HepG2 (cell line): Measurements from ENCODE around the gene FOXR1. TPM values are rescaled to one million over a fixed set of nuclear protein-coding genes. Genes with fewer than 3 reads are reported as not detected.

ENCODE experiments used
- AGO1 ChIP-seq: fragments of 200-400 bp; formaldehyde crosslinking; IDR thresholded peaks from 2 replicates; pipeline ENCODE4 v1.6.1; 2017; ENCODE audit warnings: mild to moderate bottlenecking, low read depth, low read length, moderate library complexity; ENCODE audit not compliant: poor library complexity, severe bottlenecking
- CBFB ChIP-seq: sonication (generic); formaldehyde crosslinking; IDR thresholded peaks from 2 replicates; pipeline ENCODE4 v1.4.0; 2020; ENCODE audit warnings: missing genetic modification reagents
- CERS6 ChIP-seq: sonication (generic); formaldehyde crosslinking; IDR thresholded peaks from 2 replicates; pipeline ENCODE4 v1.5.0; 2020; ENCODE audit warnings: missing genetic modification reagents
- HNRNPK ChIP-seq: fragments of 200-400 bp; formaldehyde crosslinking; IDR thresholded peaks from 2 replicates; pipeline ENCODE4 v1.6.1; 2018; ENCODE audit warnings: low read length, low read depth, moderate library complexity, mild to moderate bottlenecking; ENCODE audit not compliant: poor library complexity, severe bottlenecking
- KDM3A ChIP-seq: IDR thresholded peaks from 2 replicates; pipeline ENCODE4 v1.6.1; 2018; ENCODE audit warnings: low read depth, missing compliant biosample characterization
- NR2F1 ChIP-seq, 2 experiments: fragments of 450-650 bp in 1 of 2; formaldehyde crosslinking in 1 of 2; IDR thresholded peaks; 2 replicates each; pipeline versions ENCODE4 v1.5.0 to v1.6.1; 2016 to 2020; ENCODE audit warnings: mild to moderate bottlenecking in 1 of 2, missing compliant biosample characterization in 1 of 2, missing genetic modification reagents in 1 of 2, moderate library complexity in 1 of 2
- PPARG ChIP-seq: conservative IDR thresholded peaks from 2 replicates; pipeline ENCODE4 v1.6.1; 2016; ENCODE audit warnings: missing biosample characterization, missing genetic modification reagents
- RARG ChIP-seq: sonication (generic); formaldehyde crosslinking; IDR thresholded peaks from 2 replicates; pipeline ENCODE4 v1.4.0; 2020; ENCODE audit warnings: low read depth, mild to moderate bottlenecking, missing genetic modification reagents
- RFXAP ChIP-seq: sonication (generic); formaldehyde crosslinking; IDR thresholded peaks from 2 replicates; pipeline ENCODE4 v1.4.0; 2020; ENCODE audit warnings: missing genetic modification reagents, borderline replicate concordance
- TBX2 ChIP-seq: sonication (generic); formaldehyde crosslinking; IDR thresholded peaks from 2 replicates; pipeline ENCODE4 v1.5.0; 2020; ENCODE audit warnings: missing genetic modification reagents, mild to moderate bottlenecking, borderline replicate concordance
- ZFP36L1 ChIP-seq: sonication (generic); formaldehyde crosslinking; IDR thresholded peaks from 2 replicates; pipeline ENCODE4 v1.8.0; 2022; ENCODE audit warnings: mild to moderate bottlenecking, missing genetic modification reagents, moderate library complexity
- ZIK1 ChIP-seq: sonication (generic); formaldehyde crosslinking; IDR thresholded peaks from 2 replicates; pipeline ENCODE4 v1.5.0; 2020; ENCODE audit warnings: mild to moderate bottlenecking, low read depth, missing genetic modification reagents, borderline replicate concordance
- ZNF10 ChIP-seq: sonication (generic); formaldehyde crosslinking; IDR thresholded peaks from 2 replicates; pipeline ENCODE4 v1.4.0; 2020; ENCODE audit warnings: mild to moderate bottlenecking, low read depth, missing genetic modification reagents, borderline replicate concordance
- ZNF34 ChIP-seq: sonication (generic); formaldehyde crosslinking; IDR thresholded peaks from 2 replicates; pipeline ENCODE4 v1.4.0; 2020; ENCODE audit warnings: mild to moderate bottlenecking, missing genetic modification reagents, borderline replicate concordance
- ZNF563 ChIP-seq: sonication (generic); formaldehyde crosslinking; IDR thresholded peaks from 2 replicates; pipeline ENCODE4 v1.8.0; 2022; ENCODE audit warnings: mild to moderate bottlenecking, moderate library complexity, missing genetic modification reagents
- ZNF567 ChIP-seq: sonication (generic); formaldehyde crosslinking; IDR thresholded peaks from 2 replicates; pipeline ENCODE4 v1.8.1; 2023; ENCODE audit warnings: mild to moderate bottlenecking, missing genetic modification reagents, borderline replicate concordance
- ZNF703 ChIP-seq: sonication (generic); formaldehyde crosslinking; IDR thresholded peaks from 2 replicates; pipeline ENCODE4 v1.5.1; 2020; ENCODE audit warnings: missing genetic modification reagents, mild to moderate bottlenecking, moderate library complexity, borderline replicate concordance
- ZNF883 ChIP-seq: sonication (generic); formaldehyde crosslinking; IDR thresholded peaks from 2 replicates; pipeline ENCODE4 v1.5.1; 2020; ENCODE audit warnings: mild to moderate bottlenecking, missing genetic modification reagents; ENCODE audit errors: not compliant biosample characterization
- ZSCAN22 ChIP-seq: sonication (generic); formaldehyde crosslinking; IDR thresholded peaks from 2 replicates; pipeline ENCODE4 v1.4.0; 2020; ENCODE audit warnings: mild to moderate bottlenecking, missing genetic modification reagents
- polyA plus RNA-seq, 8 experiments: library from polyadenylated mRNA; depleted of rRNA in 3 of 8; stranded (reverse) in 7 of 8; unstranded in 1 of 8; fragments of >200 nt; fragmentation: Illumina TruSeq in 4 of 8; extraction: Trizol in 4 of 8; gene quantifications; 2 replicates each; pipeline versions ENCODE4 v1.2.1 to v1.2.3, GENCODE V29; 2011 to 2016; ENCODE audit warnings: low read depth in 4 of 8, missing spikeins in 1 of 8, mixed read lengths in 1 of 8; ENCODE audit not compliant: insufficient read depth in 1 of 8
- total RNA-seq, 5 experiments: library from RNA; depleted of rRNA; stranded (reverse); fragments of >200 nt; fragmentation: Illumina TruSeq; extraction: Trizol; gene quantifications; 2 replicates each; pipeline ENCODE4 v1.2.3, GENCODE V29; 2016; ENCODE audit warnings: low read depth in 1 of 5
- TF ChIP-seq, protein P1 (sequence below): sonication (generic); formaldehyde crosslinking; IDR thresholded peaks from 2 replicates; pipeline ENCODE4 v1.5.0; 2020; ENCODE audit warnings: mild to moderate bottlenecking, missing genetic modification reagents
- TF ChIP-seq, protein P2 (sequence below): sonication (generic); formaldehyde crosslinking; IDR thresholded peaks from 2 replicates; pipeline ENCODE4 v1.4.0; 2020; ENCODE audit warnings: missing genetic modification reagents, borderline replicate concordance

Gene FOXR1
- total and polyA plus RNA-seq, 2 of the 13 experiments (the other 11 are each of a cell fraction or from before 2014, with no cell fraction given): not detected

- TF ChIP-seq ZSCAN22 (CRISPR knock-in tag) (no peak), RFXAP (CRISPR knock-in tag) (peak; percentile 43; the same call in 1 of the 2 replicates), CBFB (CRISPR knock-in tag) (peak; percentile 58; the same call in 1 of the 2 replicates), KDM3A (peak; percentile 75; the same call in 1 of the 2 replicates), CERS6 (CRISPR knock-in tag) (no peak), HNRNPK (peak; percentile 4), TBX2 (peak; percentile 88; the same call in 1 of the 2 replicates), ZNF567 (CRISPR knock-in tag) (0 out of 2 replicates have a peak, but pooled peaks have one; percentile 17), ZIK1 (peak; percentile 84), ZNF10 (CRISPR knock-in tag) (no peak), PPARG (CRISPR knock-in tag) (0 out of 2 replicates have a peak, but pooled peaks have one; percentile 54), ZNF563 (CRISPR knock-in tag) (no peak; the same call in 1 of the 2 replicates), ZNF883 (CRISPR knock-in tag) (peak; percentile 76), RARG (CRISPR knock-in tag) (no peak), NR2F1 (CRISPR knock-in tag; IDR thresholded peaks at IDR 0.05) (no peak), ZFP36L1 (CRISPR knock-in tag) (peak; percentile 96), AGO1 (no peak), ZNF34 (no peak), ZNF703 (CRISPR knock-in tag) (no peak)
- TF ChIP-seq, protein P1, sequence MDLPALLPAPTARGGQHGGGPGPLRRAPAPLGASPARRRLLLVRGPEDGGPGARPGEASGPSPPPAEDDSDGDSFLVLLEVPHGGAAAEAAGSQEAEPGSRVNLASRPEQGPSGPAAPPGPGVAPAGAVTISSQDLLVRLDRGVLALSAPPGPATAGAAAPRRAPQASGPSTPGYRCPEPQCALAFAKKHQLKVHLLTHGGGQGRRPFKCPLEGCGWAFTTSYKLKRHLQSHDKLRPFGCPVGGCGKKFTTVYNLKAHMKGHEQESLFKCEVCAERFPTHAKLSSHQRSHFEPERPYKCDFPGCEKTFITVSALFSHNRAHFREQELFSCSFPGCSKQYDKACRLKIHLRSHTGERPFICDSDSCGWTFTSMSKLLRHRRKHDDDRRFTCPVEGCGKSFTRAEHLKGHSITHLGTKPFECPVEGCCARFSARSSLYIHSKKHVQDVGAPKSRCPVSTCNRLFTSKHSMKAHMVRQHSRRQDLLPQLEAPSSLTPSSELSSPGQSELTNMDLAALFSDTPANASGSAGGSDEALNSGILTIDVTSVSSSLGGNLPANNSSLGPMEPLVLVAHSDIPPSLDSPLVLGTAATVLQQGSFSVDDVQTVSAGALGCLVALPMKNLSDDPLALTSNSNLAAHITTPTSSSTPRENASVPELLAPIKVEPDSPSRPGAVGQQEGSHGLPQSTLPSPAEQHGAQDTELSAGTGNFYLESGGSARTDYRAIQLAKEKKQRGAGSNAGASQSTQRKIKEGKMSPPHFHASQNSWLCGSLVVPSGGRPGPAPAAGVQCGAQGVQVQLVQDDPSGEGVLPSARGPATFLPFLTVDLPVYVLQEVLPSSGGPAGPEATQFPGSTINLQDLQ (CRISPR knock-in tag): peak; percentile 77; the same call in 1 of the 2 replicates
- TF ChIP-seq, protein P2, sequence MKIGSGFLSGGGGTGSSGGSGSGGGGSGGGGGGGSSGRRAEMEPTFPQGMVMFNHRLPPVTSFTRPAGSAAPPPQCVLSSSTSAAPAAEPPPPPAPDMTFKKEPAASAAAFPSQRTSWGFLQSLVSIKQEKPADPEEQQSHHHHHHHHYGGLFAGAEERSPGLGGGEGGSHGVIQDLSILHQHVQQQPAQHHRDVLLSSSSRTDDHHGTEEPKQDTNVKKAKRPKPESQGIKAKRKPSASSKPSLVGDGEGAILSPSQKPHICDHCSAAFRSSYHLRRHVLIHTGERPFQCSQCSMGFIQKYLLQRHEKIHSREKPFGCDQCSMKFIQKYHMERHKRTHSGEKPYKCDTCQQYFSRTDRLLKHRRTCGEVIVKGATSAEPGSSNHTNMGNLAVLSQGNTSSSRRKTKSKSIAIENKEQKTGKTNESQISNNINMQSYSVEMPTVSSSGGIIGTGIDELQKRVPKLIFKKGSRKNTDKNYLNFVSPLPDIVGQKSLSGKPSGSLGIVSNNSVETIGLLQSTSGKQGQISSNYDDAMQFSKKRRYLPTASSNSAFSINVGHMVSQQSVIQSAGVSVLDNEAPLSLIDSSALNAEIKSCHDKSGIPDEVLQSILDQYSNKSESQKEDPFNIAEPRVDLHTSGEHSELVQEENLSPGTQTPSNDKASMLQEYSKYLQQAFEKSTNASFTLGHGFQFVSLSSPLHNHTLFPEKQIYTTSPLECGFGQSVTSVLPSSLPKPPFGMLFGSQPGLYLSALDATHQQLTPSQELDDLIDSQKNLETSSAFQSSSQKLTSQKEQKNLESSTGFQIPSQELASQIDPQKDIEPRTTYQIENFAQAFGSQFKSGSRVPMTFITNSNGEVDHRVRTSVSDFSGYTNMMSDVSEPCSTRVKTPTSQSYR (CRISPR knock-in tag): peak; percentile 31; the same call in 1 of the 2 replicates
Measured at GRCh38 chr11:119030329-119031047, 58.9 kb downstream of the FOXR1 start, which contains the start of gene SLC37A4 (continued).
